H1 (cell line): ENCODE results near the gene CLDN25. TPM values are rescaled to one million over a fixed set of nuclear protein-coding genes. Genes with fewer than 3 reads are reported as not detected.

ENCODE experiments used
- CTCF ChIA-PET: fragments of 300-600 bp; sonication (Branson Sonifier 250); formaldehyde crosslinking; loops from one replicate; lab custom pipeline; 2021; ENCODE audit not compliant: partially characterized antibody; lab: Charles Lee
- POLR2A ChIA-PET: fragments of 300-600 bp; sonication (Branson Sonifier 250); formaldehyde crosslinking; loops from one replicate; lab custom pipeline; 2021; ENCODE audit warnings: inconsistent platforms; ENCODE audit not compliant: partially characterized antibody; lab: Charles Lee
- DNase-seq, 2 experiments: peaks; one replicate each; pipeline versions ENCODE4 v3.0.0 to v3.0.0-alpha.2; 2010 to 2022; ENCODE audit warnings: low spot score in 2 of 2, low read depth in 1 of 2, mixed read lengths in 1 of 2
- FAIRE-seq: peaks from 2 replicates; lab custom pipeline; 2011; peaks lifted over from hg19 to GRCh38; lab: Jason Lieb, UNC
- H2AFZ ChIP-seq: 2 replicates; pipeline ENCODE4 v1.8.1; 2012; ENCODE audit warnings: low read length, inconsistent platforms
- H2AK5ac ChIP-seq: 2 replicates; pipeline ENCODE4 v1.6.1; 2013; ENCODE audit warnings: low read depth, low read length
- H2BK120ac ChIP-seq: replicated peaks from 2 replicates; pipeline ENCODE3; 2013; ENCODE audit warnings: low read depth, low read length, inconsistent platforms
- H2BK12ac ChIP-seq: 2 replicates; pipeline ENCODE4 v1.6.1; 2013; ENCODE audit warnings: low read depth, low read length
- H2BK15ac ChIP-seq: 2 replicates; pipeline ENCODE4 v1.6.1; 2013; ENCODE audit warnings: low read length
- H2BK20ac ChIP-seq: 2 replicates; pipeline ENCODE4 v1.6.1; 2013; ENCODE audit warnings: low read length
- H2BK5ac ChIP-seq: 2 replicates; pipeline ENCODE4 v1.6.1; 2013; ENCODE audit warnings: low read depth, low read length
- H3K14ac ChIP-seq: 2 replicates; pipeline ENCODE4 v1.6.1; 2013; ENCODE audit warnings: inconsistent platforms; ENCODE audit not compliant: insufficient read length
- H3K18ac ChIP-seq: 2 replicates; pipeline ENCODE4 v1.6.1; 2013; ENCODE audit warnings: low read length; ENCODE audit errors: extremely low read depth
- H3K23ac ChIP-seq: 2 replicates; pipeline ENCODE4 v1.6.1; 2013; ENCODE audit warnings: inconsistent platforms; ENCODE audit not compliant: insufficient read length
- H3K23me2 ChIP-seq: 2 replicates; pipeline ENCODE4 v1.6.1; 2013; ENCODE audit warnings: low read depth, low read length
- H3K27ac ChIP-seq: 2 replicates; pipeline ENCODE4 v1.6.1; 2011; ENCODE audit warnings: low read depth, low read length, inconsistent platforms
- H3K27me3 ChIP-seq, 4 experiments: replicated peaks in 1 of 4; 1 replicate in 1 of 4; 2 replicates in 3 of 4; pipeline versions ENCODE4 v1.6.1 to v1.8.1; 2011 to 2013; ENCODE audit warnings: low read length in 3 of 4, mild to moderate bottlenecking in 3 of 4, inconsistent platforms in 2 of 4, mixed read lengths in 2 of 4, moderate library complexity in 1 of 4; ENCODE audit not compliant: control insufficient read depth in 3 of 4, insufficient read depth in 3 of 4; ENCODE audit errors: extremely low read depth in 1 of 4
- H3K36me3 ChIP-seq, 4 experiments: 2 replicates each; pipeline versions ENCODE4 v1.6.1 to v1.8.1; 2011 to 2013; ENCODE audit warnings: mild to moderate bottlenecking in 4 of 4, low read length in 3 of 4, moderate library complexity in 2 of 4, control low read depth in 1 of 4, inconsistent platforms in 1 of 4; ENCODE audit not compliant: insufficient read depth in 4 of 4, control insufficient read depth in 2 of 4
- H3K4ac ChIP-seq: replicated peaks from 2 replicates; pipeline ENCODE3; 2013; ENCODE audit warnings: low read length, low read depth, mixed read lengths, inconsistent platforms; ENCODE audit not compliant: insufficient read length
- H3K4me1 ChIP-seq, 4 experiments: replicated peaks in 1 of 4; 1 replicate in 1 of 4; 2 replicates in 3 of 4; pipeline versions ENCODE4 v1.6.1 to v1.8.1; 2011 to 2013; ENCODE audit warnings: low read length in 3 of 4, inconsistent platforms in 2 of 4, mixed read lengths in 1 of 4; ENCODE audit not compliant: insufficient read depth in 4 of 4, control insufficient read depth in 3 of 4
- H3K4me2 ChIP-seq, 2 experiments: 2 replicates each; pipeline versions ENCODE4 v1.6.1 to v1.8.1; 2011 to 2013; ENCODE audit warnings: low read depth in 2 of 2, low read length in 2 of 2, control low read depth in 1 of 2, inconsistent platforms in 1 of 2, mild to moderate bottlenecking in 1 of 2; ENCODE audit not compliant: insufficient read depth in 1 of 2
- H3K4me3 ChIP-seq, 4 experiments: fragments of 200-600, 300-600 bp in 1 of 4; sonication (generic), shearing (Covaris generic), sonication (Bioruptor Twin) in 1 of 4; 2 replicates each; pipeline versions ENCODE4 v1.5.1 to v1.8.1; 2011 to 2016; ENCODE audit warnings: low read length in 4 of 4, low read depth in 3 of 4, control low read depth in 2 of 4, inconsistent platforms in 2 of 4, mild to moderate bottlenecking in 2 of 4, mixed read lengths in 1 of 4, moderate library complexity in 1 of 4; ENCODE audit not compliant: insufficient read depth in 2 of 4; ENCODE audit errors: extremely low read depth in 1 of 4
- H3K56ac ChIP-seq: replicated peaks from 2 replicates; pipeline ENCODE3; 2013; ENCODE audit warnings: low read depth, mild to moderate bottlenecking, mixed read lengths, low read length, inconsistent platforms; ENCODE audit not compliant: insufficient read length
- H3K79me1 ChIP-seq: 2 replicates; pipeline ENCODE4 v1.6.1; 2013; ENCODE audit warnings: low read depth, low read length, control low read depth
- H3K79me2 ChIP-seq, 2 experiments: 2 replicates each; pipeline versions ENCODE4 v1.6.1 to v1.8.1; 2012 to 2013; ENCODE audit warnings: low read length in 2 of 2, mild to moderate bottlenecking in 2 of 2, inconsistent platforms in 1 of 2; ENCODE audit not compliant: insufficient read depth in 2 of 2, control insufficient read depth in 1 of 2
- H3K9ac ChIP-seq, 4 experiments: replicated peaks in 1 of 4; 1 replicate in 1 of 4; 2 replicates in 3 of 4; pipeline versions ENCODE4 v1.6.1 to v1.8.1; 2011 to 2013; ENCODE audit warnings: low read depth in 3 of 4, low read length in 3 of 4, control low read depth in 2 of 4, mild to moderate bottlenecking in 2 of 4, moderate library complexity in 2 of 4, inconsistent platforms in 1 of 4; ENCODE audit errors: extremely low read depth in 1 of 4
- H3K9me3 ChIP-seq, 2 experiments: 2 replicates each; pipeline versions ENCODE4 v1.6.1 to v1.8.1; 2012 to 2013; ENCODE audit warnings: mild to moderate bottlenecking in 2 of 2, moderate library complexity in 2 of 2, control low read depth in 1 of 2, inconsistent platforms in 1 of 2, low read depth in 1 of 2, low read length in 1 of 2, mixed read lengths in 1 of 2; ENCODE audit not compliant: insufficient read depth in 2 of 2
- H4K20me1 ChIP-seq, 2 experiments: replicated peaks in 1 of 2; 2 replicates each; pipeline versions ENCODE3 to v1.8.1; 2011 to 2013; ENCODE audit warnings: inconsistent platforms in 2 of 2, low read length in 2 of 2, mild to moderate bottlenecking in 1 of 2; ENCODE audit not compliant: insufficient read depth in 2 of 2, control insufficient read depth in 1 of 2
- H4K5ac ChIP-seq: 2 replicates; pipeline ENCODE4 v1.6.1; 2013; ENCODE audit warnings: low read length, low read depth, mixed read lengths, inconsistent platforms; ENCODE audit not compliant: insufficient read length
- H4K8ac ChIP-seq: 2 replicates; pipeline ENCODE4 v1.8.0; 2013; ENCODE audit warnings: mild to moderate bottlenecking, moderate library complexity, low read length, inconsistent platforms; ENCODE audit not compliant: insufficient read depth; ENCODE audit errors: extremely low read depth
- H4K91ac ChIP-seq: replicated peaks from 2 replicates; pipeline ENCODE3; 2013; ENCODE audit warnings: low read length, mixed read lengths, inconsistent platforms; ENCODE audit not compliant: insufficient read length
- KDM4A ChIP-seq: IDR thresholded peaks from one replicate; pipeline ENCODE4 v1.7.1; 2012; ENCODE audit warnings: low read depth, mild to moderate bottlenecking, moderate library complexity, low read length, inconsistent platforms; ENCODE audit not compliant: severe bottlenecking
- SIRT6 ChIP-seq: IDR thresholded peaks from one replicate; pipeline ENCODE4 v1.7.1; 2012; ENCODE audit warnings: low read length, inconsistent platforms
- ZNF274 ChIP-seq: IDR thresholded peaks from 2 replicates; pipeline ENCODE4 v1.7.0; 2012; ENCODE audit warnings: low read length, borderline replicate concordance; ENCODE audit errors: extremely low read depth
- WGBS, 2 experiments: shearing (Covaris generic) in 1 of 2; methylation state at CpG; one replicate each; pipeline versions ENCODE4 v1.1.6 to v1.1.7; 2013 to 2015; ENCODE audit warnings: low lambda C conversion rate in 2 of 2, mixed read lengths in 2 of 2, inconsistent platforms in 1 of 2, low coverage in 1 of 2, missing lambda C conversion rate in 1 of 2; ENCODE audit not compliant: insufficient replicate concordance in 2 of 2, insufficient coverage in 1 of 2, insufficient read length in 1 of 2; ENCODE audit errors: extremely low coverage in 1 of 2, missing lambda C conversion rate in 1 of 2; 5-methylcytosine and 5-hydroxymethylcytosine counted together
- polyA plus RNA-seq, 7 experiments: library from polyadenylated mRNA; depleted of rRNA in 3 of 7; stranded (reverse) in 5 of 7; unstranded in 2 of 7; fragments of >200 nt in 5 of 7; fragments of 200-250 nt in 2 of 7; gene quantifications; 1 replicate in 5 of 7; 2 replicates in 1 of 7; 4 replicates in 1 of 7; pipeline versions ENCODE4 v1.2.1 to v1.2.3, GENCODE V29; 2011 to 2013; ENCODE audit warnings: missing spikeins in 2 of 7, mixed read lengths in 2 of 7
- total RNA-seq: library from RNA; stranded (reverse); fragmentation: NEBNext Ultra II Directional; extraction: Animal tissue kit (Norgen Biotek cat#: 25700); gene quantifications from 2 replicates; pipeline ENCODE4 v1.2.1, GENCODE V29; 2021

CLDN25 gene
- total and polyA plus RNA-seq, 2 of the 8 experiments (the other 6 are each of a cell fraction or from before 2014, with no cell fraction given): not detected

DNA sequence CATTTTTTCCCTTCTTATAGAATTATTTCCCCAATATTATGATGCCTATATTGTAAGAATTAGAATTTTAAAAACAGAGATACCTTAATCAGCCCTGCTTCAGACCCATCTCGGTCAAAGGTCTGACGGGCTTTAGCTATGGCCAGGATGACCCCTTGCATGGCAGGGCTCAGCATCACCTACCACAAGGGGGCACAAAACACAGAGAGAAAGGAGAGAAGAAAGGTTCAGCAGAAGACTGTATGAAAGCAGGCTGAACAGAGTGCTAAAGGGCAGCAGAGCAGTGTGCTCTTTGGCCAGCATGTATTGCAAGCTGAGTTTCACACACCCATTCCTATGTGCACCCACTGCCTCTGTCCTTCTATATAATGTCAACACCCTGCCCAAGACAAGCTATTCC lies 26.8 kb downstream of the CLDN25 start:
- H3K18ac ChIP-seq: no peak overlapping the region
- no peaks in the 10 kb centered on the region for H3K27me3 ChIP-seq
- no peak overlapping the region for H2BK120ac ChIP-seq
- CTCF ChIA-PET: interaction anchor here (0.6 to 3.4 kb wide), 34 partner anchors 9 to 460 kb away, joined by 3 to 22 read pairs (median 4); partner anchors contain the start of gene HTR3A
- no peaks in the 10 kb centered on the region for H3K79me2 ChIP-seq
- no peaks in the 10 kb centered on the region for H3K23me2 ChIP-seq
- no peak overlapping the region for H2BK5ac ChIP-seq
- H3K4me3 ChIP-seq: no peak overlapping the region
- no peak overlapping the region for H2BK12ac ChIP-seq
- DNase-seq (peak in 1 of 2 experiments; percentile 70), FAIRE-seq (peak; percentile 77)
- no peak overlapping the region for H2BK20ac ChIP-seq
- H3K27ac ChIP-seq: no peak overlapping the region
- H3K4me2 ChIP-seq: no peak overlapping the region
- peaks cover 19 to 89% (median 62%) of the 10 kb centered on the region in 4 experiments for H3K36me3 ChIP-seq
- H3K14ac ChIP-seq: no peak overlapping the region
- no peak overlapping the region for H2AK5ac ChIP-seq
- no peak overlapping the region for H4K8ac ChIP-seq
- H3K23ac ChIP-seq: no peak overlapping the region
- POLR2A ChIA-PET: interaction anchor here (1.0 to 1.5 kb wide), 3 partner anchors 10 to 70 kb away, joined by 3 to 8 read pairs (median 3); no protein-coding TSS in a partner anchor
- no peak overlapping the region for H2BK15ac ChIP-seq
- no peaks in the 10 kb centered on the region for H3K9me3 ChIP-seq
- H3K56ac ChIP-seq: no peak overlapping the region
- H3K79me1 ChIP-seq: no peaks in the 10 kb centered on the region; the same call in 1 of the 2 replicates
- H3K9ac ChIP-seq: no peak overlapping the region
- no peaks in the 10 kb centered on the region for H3K4me1 ChIP-seq
- no peak overlapping the region for H2AFZ ChIP-seq
- H3K4ac ChIP-seq: no peak overlapping the region
- H4K20me1 ChIP-seq: peaks cover 0 to 2% of the 10 kb centered on the region in 2 experiments
- H4K91ac ChIP-seq: no peak overlapping the region
- WGBS, 2 experiments: 93% methylated on average over 2 of the region's 2 CpGs; no CpG with 5 or more reads in 1 of the 2 experiments
- H4K5ac ChIP-seq: no peak overlapping the region
- TF ChIP-seq KDM4A: no peak
- no peak for TF ChIP-seq SIRT6
- TF ChIP-seq ZNF274: no peak
